ENCODE measurements around the gene CD68.

GRCh38 chr17:7610641-7611040 is 31.2 kb downstream of the CD68 start:
- TF ChIP-seq CTCF (IDR thresholded peaks at IDR 0.05; ENCODE audit: poor library complexity) (no peak), EZH2phosphoT487 (IDR thresholded peaks at IDR 0.05; ENCODE audit: low read depth, severe bottlenecking, unreplicated experiment) (no peak)
